ENCODE data around the gene HS3ST4. TPM values are rescaled to one million over a fixed set of nuclear protein-coding genes. Genes with fewer than 3 reads are reported as not detected.

The HS3ST4 gene
- total RNA-seq, 1 donor from 2014 or later = 1.2 TPM

DNA sequence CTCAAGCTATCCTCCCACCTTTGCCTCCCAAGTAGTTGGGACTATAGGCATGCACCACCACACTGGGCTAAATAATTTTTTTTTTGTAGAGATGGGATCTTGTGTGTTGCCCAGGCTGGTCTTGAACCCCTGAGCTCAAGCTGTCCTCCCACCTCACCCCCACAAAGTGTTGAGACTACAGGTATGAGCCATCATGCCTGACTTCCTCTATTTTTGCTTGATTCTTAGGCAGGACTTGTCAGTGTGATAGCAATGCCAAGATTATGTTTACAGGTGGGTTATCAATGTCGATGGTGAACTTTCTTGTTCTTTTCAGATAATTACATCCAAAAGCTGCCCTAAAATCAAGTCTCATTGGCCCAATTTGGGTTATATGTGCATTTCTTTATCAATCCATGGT, 96.9 kb downstream of the HS3ST4 start:
- Histone ChIP-seq H3K27ac (ENCODE audit: low read depth, low read length) (no peak overlapping the region), H2AFZ (ENCODE audit: low read depth, low read length) (no peak overlapping the region), H3K36me3 (ENCODE audit: insufficient read depth, low read length) (no peaks in the 10 kb centered on the region), H4K20me1 (ENCODE audit: insufficient read depth, low read length) (no peaks in the 10 kb centered on the region), H3K27me3 (ENCODE audit: insufficient read depth, low read length) (no peaks in the 10 kb centered on the region), H3K4me1 (ENCODE audit: insufficient read depth, low read length) (no peaks in the 10 kb centered on the region), H3K4me2 (ENCODE audit: low read length) (no peak overlapping the region), H3K4me3 (ENCODE audit: insufficient read depth, low read depth, low read length) (no peak overlapping the region), H3K79me2 (ENCODE audit: insufficient read depth, low read length) (no peaks in the 10 kb centered on the region), H3K9ac (ENCODE audit: low read length) (no peak overlapping the region), H3K9me3 (ENCODE audit: insufficient read depth, low read depth, low read length) (peaks cover 3% of the 10 kb centered on the region)
- FAIRE-seq (no peak), DNase-seq (ENCODE audit: low read depth) (no peak)
- peaks cover 3% of the 10 kb centered on the region for H3K9me3 Mint-ChIP-seq (ENCODE audit: unreplicated experiment)
- TF ChIP-seq, protein P1, sequence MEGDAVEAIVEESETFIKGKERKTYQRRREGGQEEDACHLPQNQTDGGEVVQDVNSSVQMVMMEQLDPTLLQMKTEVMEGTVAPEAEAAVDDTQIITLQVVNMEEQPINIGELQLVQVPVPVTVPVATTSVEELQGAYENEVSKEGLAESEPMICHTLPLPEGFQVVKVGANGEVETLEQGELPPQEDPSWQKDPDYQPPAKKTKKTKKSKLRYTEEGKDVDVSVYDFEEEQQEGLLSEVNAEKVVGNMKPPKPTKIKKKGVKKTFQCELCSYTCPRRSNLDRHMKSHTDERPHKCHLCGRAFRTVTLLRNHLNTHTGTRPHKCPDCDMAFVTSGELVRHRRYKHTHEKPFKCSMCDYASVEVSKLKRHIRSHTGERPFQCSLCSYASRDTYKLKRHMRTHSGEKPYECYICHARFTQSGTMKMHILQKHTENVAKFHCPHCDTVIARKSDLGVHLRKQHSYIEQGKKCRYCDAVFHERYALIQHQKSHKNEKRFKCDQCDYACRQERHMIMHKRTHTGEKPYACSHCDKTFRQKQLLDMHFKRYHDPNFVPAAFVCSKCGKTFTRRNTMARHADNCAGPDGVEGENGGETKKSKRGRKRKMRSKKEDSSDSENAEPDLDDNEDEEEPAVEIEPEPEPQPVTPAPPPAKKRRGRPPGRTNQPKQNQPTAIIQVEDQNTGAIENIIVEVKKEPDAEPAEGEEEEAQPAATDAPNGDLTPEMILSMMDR (IDR thresholded peaks at IDR 0.05; ENCODE audit: insufficient read depth, low read depth, low read length) = no peak
- TF ChIP-seq EZH2 (IDR thresholded peaks at IDR 0.05; ENCODE audit: insufficient read depth, low read length) = no peak
- no peaks in the 10 kb centered on the region for H3K4me1 Mint-ChIP-seq (ENCODE audit: low read depth, unreplicated experiment)
- H3K27me3 Mint-ChIP-seq (ENCODE audit: low read depth, unreplicated experiment) = no peaks in the 10 kb centered on the region
- no peak overlapping the region for H3K27ac Mint-ChIP-seq (ENCODE audit: unreplicated experiment)
- H3K4me3 Mint-ChIP-seq (ENCODE audit: unreplicated experiment) = no peak overlapping the region
- no peaks in the 10 kb centered on the region for H3K36me3 Mint-ChIP-seq (ENCODE audit: low read depth, unreplicated experiment)

- H3K9me3 Mint-ChIP-seq (ENCODE audit: unreplicated experiment) = peaks cover 3% of the 10 kb centered on the region
- no peak overlapping the region for H3K27ac Mint-ChIP-seq (ENCODE audit: unreplicated experiment)
- H3K36me3 Mint-ChIP-seq (ENCODE audit: low read depth, unreplicated experiment) = no peaks in the 10 kb centered on the region
- H3K4me1 ChIP-seq (ENCODE audit: insufficient read depth, low read length) = no peaks in the 10 kb centered on the region
- peaks cover 3% of the 10 kb centered on the region for H3K9me3 ChIP-seq (ENCODE audit: insufficient read depth, low read depth, low read length)
- no peaks in the 10 kb centered on the region for H3K79me2 ChIP-seq (ENCODE audit: insufficient read depth, low read length)
- no peak for FAIRE-seq
- H3K4me3 Mint-ChIP-seq (ENCODE audit: unreplicated experiment) = no peak overlapping the region
- no peaks in the 10 kb centered on the region for H3K36me3 ChIP-seq (ENCODE audit: insufficient read depth, low read length)
- H2AFZ ChIP-seq (ENCODE audit: low read depth, low read length) = no peak overlapping the region
- no peak overlapping the region for H3K9ac ChIP-seq (ENCODE audit: low read length)
- H3K27ac ChIP-seq (ENCODE audit: low read depth, low read length) = no peak overlapping the region
- H3K4me2 ChIP-seq (ENCODE audit: low read length) = no peak overlapping the region
- H3K4me3 ChIP-seq (ENCODE audit: insufficient read depth, low read depth, low read length) = no peak overlapping the region
- no peaks in the 10 kb centered on the region for H3K27me3 ChIP-seq (ENCODE audit: insufficient read depth, low read length)
- DNase-seq (ENCODE audit: low read depth) = no peak
- TF ChIP-seq, protein P1 (IDR thresholded peaks at IDR 0.05; ENCODE audit: insufficient read depth, low read depth, low read length) = no peak
- no peak for TF ChIP-seq EZH2 (IDR thresholded peaks at IDR 0.05; ENCODE audit: insufficient read depth, low read length)
- H3K27me3 Mint-ChIP-seq (ENCODE audit: low read depth, unreplicated experiment) = no peaks in the 10 kb centered on the region
- H4K20me1 ChIP-seq (ENCODE audit: insufficient read depth, low read length) = no peaks in the 10 kb centered on the region
- H3K4me1 Mint-ChIP-seq (ENCODE audit: low read depth, unreplicated experiment) = no peaks in the 10 kb centered on the region
Measured at GRCh38 chr16:25796239-25796638, 104.5 kb downstream of the HS3ST4 start.

GRCh38 chr16:25798065-25798464, 106.3 kb downstream of the HS3ST4 start:
- no peak for FAIRE-seq
- peaks cover 3% of the 10 kb centered on the region for H3K9me3 Mint-ChIP-seq (ENCODE audit: unreplicated experiment)
- H3K4me1 Mint-ChIP-seq (ENCODE audit: low read depth, unreplicated experiment) = no peaks in the 10 kb centered on the region

More at GRCh38 chr16:25798065-25798464, 106.3 kb downstream of the HS3ST4 start:
- Histone ChIP-seq H3K36me3 (ENCODE audit: insufficient read depth, low read length) (no peaks in the 10 kb centered on the region), H3K4me2 (ENCODE audit: low read length) (no peak overlapping the region), H4K20me1 (ENCODE audit: insufficient read depth, low read length) (no peaks in the 10 kb centered on the region), H3K27ac (ENCODE audit: low read depth, low read length) (no peak overlapping the region), H3K79me2 (ENCODE audit: insufficient read depth, low read length) (no peaks in the 10 kb centered on the region), H3K4me3 (ENCODE audit: insufficient read depth, low read depth, low read length) (no peak overlapping the region), H3K4me1 (ENCODE audit: insufficient read depth, low read length) (no peaks in the 10 kb centered on the region), H3K27me3 (ENCODE audit: insufficient read depth, low read length) (no peaks in the 10 kb centered on the region), H3K9ac (ENCODE audit: low read length) (no peak overlapping the region), H3K9me3 (ENCODE audit: insufficient read depth, low read depth, low read length) (peaks cover 3% of the 10 kb centered on the region), H2AFZ (ENCODE audit: low read depth, low read length) (no peak overlapping the region)
- H3K36me3 Mint-ChIP-seq (ENCODE audit: low read depth, unreplicated experiment) = no peaks in the 10 kb centered on the region
- no peaks in the 10 kb centered on the region for H3K27me3 Mint-ChIP-seq (ENCODE audit: low read depth, unreplicated experiment)
- DNase-seq (ENCODE audit: low read depth) = no peak
- TF ChIP-seq, protein P1 (IDR thresholded peaks at IDR 0.05; ENCODE audit: insufficient read depth, low read depth, low read length) = no peak
- no peak for TF ChIP-seq EZH2 (IDR thresholded peaks at IDR 0.05; ENCODE audit: insufficient read depth, low read length)
- H3K4me3 Mint-ChIP-seq (ENCODE audit: unreplicated experiment) = no peak overlapping the region
- no peak overlapping the region for H3K27ac Mint-ChIP-seq (ENCODE audit: unreplicated experiment)

Measured in astrocyte (in vitro differentiated cells and primary cell).